SU-DHL-6 (cell line): ENCODE results near the gene MYOF.

Experiments used
- EZH2phosphoT487 ChIP-seq: fragments of 200-600 bp; sonication (generic), shearing (Covaris generic); conservative IDR thresholded peaks from 2 replicates; pipeline ENCODE4 v1.6.1; 2018; ENCODE audit warnings: mild to moderate bottlenecking, antibody characterized with exemption, low read length, moderate library complexity, mixed read lengths
- TF ChIP-seq, protein P1 (sequence below): fragments of 200-600 bp; sonication (generic); IDR thresholded peaks from one replicate; pipeline ENCODE4 v1.5.1; 2017; ENCODE audit warnings: antibody characterized with exemption, mild to moderate bottlenecking, low read length, moderate library complexity; ENCODE audit not compliant: insufficient read depth, poor library complexity, severe bottlenecking

DNA sequence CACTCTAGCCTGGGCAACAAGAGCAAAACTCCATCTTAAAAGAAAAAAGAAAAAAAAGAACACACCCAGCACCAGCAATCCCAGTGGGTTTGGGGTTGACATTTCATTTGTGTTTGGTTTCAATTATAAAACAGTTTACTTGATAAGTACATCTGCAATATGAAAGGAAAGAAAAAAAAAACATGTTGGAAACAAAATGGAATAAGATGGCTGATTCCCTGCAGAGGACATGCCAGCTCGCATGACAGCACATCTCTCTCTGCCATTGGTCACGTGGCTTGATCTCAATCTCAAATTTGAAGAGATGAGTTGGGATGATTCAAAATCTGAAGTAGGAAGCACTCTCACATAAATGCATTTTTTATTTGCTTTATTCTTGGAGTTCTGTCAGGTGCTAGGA is 28.0 kb downstream of the MYOF start:
- TF ChIP-seq, protein P1, sequence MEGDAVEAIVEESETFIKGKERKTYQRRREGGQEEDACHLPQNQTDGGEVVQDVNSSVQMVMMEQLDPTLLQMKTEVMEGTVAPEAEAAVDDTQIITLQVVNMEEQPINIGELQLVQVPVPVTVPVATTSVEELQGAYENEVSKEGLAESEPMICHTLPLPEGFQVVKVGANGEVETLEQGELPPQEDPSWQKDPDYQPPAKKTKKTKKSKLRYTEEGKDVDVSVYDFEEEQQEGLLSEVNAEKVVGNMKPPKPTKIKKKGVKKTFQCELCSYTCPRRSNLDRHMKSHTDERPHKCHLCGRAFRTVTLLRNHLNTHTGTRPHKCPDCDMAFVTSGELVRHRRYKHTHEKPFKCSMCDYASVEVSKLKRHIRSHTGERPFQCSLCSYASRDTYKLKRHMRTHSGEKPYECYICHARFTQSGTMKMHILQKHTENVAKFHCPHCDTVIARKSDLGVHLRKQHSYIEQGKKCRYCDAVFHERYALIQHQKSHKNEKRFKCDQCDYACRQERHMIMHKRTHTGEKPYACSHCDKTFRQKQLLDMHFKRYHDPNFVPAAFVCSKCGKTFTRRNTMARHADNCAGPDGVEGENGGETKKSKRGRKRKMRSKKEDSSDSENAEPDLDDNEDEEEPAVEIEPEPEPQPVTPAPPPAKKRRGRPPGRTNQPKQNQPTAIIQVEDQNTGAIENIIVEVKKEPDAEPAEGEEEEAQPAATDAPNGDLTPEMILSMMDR: no peak
- no peak for TF ChIP-seq EZH2phosphoT487
